ENCODE measurements around the gene HNRNPA0.

DNA sequence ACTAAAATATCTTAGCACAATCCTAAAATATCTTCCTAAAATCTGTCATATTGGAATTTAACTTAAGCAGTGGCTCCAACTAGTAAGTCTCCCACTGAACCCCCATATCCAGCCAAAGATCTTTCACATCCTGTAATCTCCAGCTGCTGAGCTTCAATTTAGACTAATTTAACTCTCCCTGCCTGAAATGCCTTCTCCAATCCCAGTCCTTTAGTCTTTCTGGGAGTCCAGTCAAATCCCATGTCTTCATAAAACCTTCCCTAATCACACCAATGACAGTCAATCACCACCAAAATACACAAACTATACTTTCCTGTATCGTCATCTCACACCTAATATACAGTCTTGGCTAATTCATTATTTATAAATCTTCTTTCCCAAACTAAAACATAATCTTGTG is 17.7 kb downstream of the HNRNPA0 start:
- TF ChIP-seq POLR2A (IDR thresholded peaks at IDR 0.05; ENCODE audit: low read depth, low read length): no peak
- TF ChIP-seq POLR2AphosphoS5 (IDR thresholded peaks at IDR 0.05; ENCODE audit: low read depth, low read length): no peak
- no peak for TF ChIP-seq TAF1 (IDR thresholded peaks at IDR 0.05; ENCODE audit: borderline replicate concordance, low read depth, low read length)

Measured in GM12892 (cell line).